Stimulated activated CD4-positive, alpha-beta T cell treated with anti-CD3 and anti-CD28 coated beads, Interleukin-15, amount 100 ng/mL, for 48 hours (primary cell): Measurements from ENCODE around the gene LCLAT1.

Source experiments
- DNase-seq, 2 donors: peaks; one replicate each; pipeline ENCODE4 v3.0.0-alpha.2; 2020; ENCODE audit warnings: low read depth in 2 of 2

The LCLAT1 gene

DNA sequence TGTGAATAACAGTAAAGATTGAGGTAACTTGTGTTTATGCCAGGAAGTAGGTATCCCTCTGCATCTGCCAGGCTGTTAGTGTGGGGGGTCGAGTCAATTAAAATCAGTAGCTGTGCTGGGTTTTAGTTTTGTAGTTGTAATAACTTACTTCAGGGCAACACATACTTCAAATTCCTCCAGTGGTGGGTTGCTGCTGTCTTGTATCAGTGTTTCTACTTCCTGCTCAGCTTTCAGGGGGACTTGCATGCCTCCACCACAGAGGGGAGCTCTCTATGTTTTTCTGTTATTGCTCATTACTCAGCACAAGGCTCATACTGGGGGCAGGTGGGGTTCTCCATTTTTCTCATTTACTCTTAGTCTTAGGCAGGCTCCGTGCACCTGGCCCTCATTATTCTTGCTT lies 223.4 kb downstream of the LCLAT1 start:
- no peak for DNase-seq

GRCh38 chr2:30673127-30673526 lies 226.1 kb downstream of the LCLAT1 start:
- DNase-seq: no peak

- DNase-seq: no peak
These were observed 228.7 kb downstream of the LCLAT1 start for GRCh38 chr2:30675758-30676157.

GRCh38 chr2:30677231-30677630 lies 230.2 kb downstream of the LCLAT1 start:
- DNase-seq: no peak

DNA sequence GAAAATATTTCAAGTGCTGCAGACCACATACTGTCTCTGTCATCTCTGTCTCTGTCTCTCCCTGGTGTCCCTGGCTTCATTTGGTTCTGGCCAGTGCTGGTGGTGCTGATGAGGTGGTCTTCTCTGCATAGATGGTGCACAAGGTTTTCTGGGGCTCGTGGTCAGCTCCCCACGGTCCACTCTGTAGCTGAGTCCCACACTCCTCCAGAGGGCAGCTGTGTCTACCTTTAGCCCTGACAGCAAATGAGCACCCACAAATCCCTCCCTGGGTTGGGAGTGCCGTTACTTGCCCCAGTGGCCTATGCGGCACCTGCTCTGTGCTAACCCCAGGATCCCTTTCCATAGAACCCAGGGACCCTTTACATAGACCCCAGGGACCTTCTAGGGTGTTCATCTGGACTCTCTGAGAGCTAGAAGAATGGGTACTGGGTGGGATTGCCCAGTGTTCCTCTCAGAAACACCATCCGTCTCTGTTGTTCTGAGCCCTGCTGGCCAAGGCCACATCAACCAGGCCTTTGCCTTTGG lies 230.9 kb downstream of the LCLAT1 start:
- no peak for DNase-seq

DNA sequence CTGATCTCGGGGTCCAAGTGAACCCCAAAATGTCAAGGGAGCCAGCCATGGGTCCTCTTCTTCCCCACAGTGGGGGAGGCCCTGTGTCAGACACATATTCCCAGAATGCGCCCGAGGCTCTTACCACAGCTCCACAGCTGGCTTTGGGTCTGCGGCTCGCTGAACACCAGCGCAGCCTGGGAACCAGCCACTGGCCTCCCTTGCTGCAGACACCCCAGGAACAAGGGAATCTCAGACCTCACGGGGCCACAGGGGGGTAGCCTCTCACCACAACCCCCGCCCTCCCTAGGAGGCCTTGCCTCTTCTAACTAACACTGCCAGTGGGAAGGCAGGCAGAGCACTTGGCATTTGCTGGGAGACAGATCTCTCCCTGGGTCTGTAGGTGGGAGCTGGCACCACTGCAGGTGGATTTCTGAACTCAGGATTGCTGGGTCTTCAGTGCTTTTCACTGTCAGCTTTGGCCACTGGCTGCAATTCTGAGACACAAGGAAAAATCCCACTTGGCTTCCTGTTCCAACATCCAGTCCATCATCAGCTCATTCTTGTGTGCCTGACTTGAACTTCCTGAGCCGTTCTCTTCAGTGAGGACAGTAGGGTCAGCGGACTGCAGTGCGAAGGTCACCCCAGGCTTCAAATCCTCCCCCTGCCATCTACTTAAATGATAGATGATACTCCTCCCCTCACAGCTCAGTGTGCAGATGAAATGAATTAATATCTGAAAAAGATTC lies 231.5 kb downstream of the LCLAT1 start:
- no peak for DNase-seq

- DNase-seq: no peak
These were observed 232.5 kb downstream of the LCLAT1 start for GRCh38 chr2:30679426-30680088.

GRCh38 chr2:30680121-30680520 lies 233.1 kb downstream of the LCLAT1 start:
- DNase-seq: no peak

GRCh38 chr2:30681022-30681421 lies 234.0 kb downstream of the LCLAT1 start:
- DNase-seq: no peak

GRCh38 chr2:30683236-30683956 lies 236.3 kb downstream of the LCLAT1 start:
- DNase-seq: no peak

GRCh38 chr2:30684026-30684425 lies 237.0 kb downstream of the LCLAT1 start:
- no peak for DNase-seq

- DNase-seq: no peak
These were observed 237.5 kb downstream of the LCLAT1 start for GRCh38 chr2:30684516-30684915.

DNA sequence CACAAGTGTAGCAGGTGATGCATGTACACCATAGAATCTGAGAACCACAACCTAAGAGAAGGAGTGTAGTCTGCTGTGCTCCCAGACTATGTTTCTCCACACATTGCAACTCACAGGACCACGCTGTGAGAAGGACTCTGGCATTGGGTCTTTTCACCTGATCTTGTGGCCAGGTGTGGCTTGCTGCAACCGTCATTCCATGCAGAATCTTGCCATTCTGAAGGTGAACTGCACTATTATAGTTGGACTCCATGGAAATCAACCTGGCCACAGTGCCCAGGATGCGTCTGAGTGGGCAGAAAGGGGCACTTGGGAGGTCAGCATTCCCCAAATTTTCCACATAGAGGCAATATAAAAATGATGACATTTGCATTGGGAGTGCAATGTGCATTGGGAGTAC lies 237.9 kb downstream of the LCLAT1 start:
- no peak for DNase-seq

DNA sequence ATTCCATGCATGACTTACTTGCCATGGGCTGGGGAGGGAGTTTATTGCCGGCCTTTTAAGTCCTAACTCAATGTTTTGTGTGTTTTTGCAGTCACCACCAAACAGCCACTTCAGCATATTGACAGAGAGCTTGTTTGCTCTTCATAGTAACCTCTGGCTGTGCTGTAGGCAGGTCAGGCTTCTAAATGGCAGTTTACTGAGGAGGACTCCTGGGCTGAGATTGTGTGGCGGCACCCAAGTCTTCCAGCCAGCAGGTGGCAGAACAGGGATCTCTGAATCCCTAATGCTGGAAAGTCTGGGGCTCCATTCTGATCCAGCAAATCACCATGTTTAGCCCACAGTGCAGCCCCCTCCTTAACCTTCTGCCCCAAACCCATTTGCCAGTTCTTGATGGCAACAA lies 239.0 kb downstream of the LCLAT1 start:
- no peak for DNase-seq

DNA sequence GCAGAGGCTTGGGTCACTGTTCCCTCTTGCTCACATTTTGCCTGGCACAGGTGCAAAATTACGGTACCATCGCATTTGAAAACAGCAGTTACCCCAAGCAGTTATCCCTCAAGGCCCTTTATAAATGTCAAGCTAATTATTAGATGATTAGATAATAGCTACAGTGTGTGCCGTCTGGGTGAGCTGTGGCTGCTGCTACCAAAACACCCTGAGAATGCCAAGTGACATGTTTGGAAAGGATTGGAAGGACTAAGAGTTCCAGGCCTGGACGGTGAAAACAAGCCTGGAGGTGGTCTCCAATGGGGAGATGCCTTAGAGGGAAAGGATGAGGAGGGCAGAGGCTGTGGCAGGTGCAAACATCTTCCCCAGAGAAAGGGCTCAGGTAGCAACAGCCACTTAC lies 239.6 kb downstream of the LCLAT1 start:
- no peak for DNase-seq

DNA sequence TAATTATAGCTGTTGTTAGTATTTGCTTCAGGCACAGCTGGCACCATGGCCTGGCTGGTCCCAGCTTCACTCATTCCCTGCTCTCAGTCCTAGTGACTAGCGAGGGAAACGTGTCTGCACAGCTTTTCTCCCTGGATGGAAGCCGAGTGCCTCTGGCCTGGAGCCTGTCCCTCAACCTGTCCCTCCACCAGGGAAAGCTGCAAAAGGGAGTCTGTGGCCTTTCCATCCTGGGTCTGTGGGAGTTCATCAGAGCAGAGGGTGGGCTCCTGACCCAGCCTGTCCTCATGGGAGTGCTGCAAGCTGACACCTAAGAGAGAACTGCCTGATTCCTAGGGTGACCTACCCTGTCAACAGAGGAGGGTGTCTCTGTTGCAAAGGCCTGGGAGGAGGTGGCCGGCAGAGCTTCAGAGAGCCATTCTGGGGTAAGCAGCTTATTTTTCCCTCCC lies 241.9 kb downstream of the LCLAT1 start:
- no peak for DNase-seq

GRCh38 chr2:30689496-30690125 lies 242.6 kb downstream of the LCLAT1 start:
- DNase-seq: no peak

DNA sequence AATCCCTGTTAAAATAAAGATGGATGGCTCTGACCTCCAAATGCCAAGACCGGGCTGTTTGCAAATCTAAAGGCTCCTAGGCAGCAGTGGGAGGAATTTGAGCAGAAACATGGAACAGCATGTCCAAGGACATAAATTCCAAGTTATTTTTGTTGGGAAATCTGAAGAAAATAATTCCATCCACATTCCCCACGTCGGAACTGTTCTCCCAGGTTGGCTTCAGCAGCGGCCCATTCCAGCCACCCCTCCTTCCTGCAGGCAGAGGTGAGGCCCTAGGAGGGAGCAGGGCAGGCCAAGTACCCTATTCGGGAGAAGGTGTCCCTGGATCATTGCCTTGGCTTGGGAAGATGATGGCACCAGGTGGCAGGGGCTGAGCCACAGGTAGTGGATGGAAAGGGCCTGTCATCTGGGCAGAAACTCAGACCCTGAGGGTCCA lies 243.1 kb downstream of the LCLAT1 start:
- DNase-seq: no peak

DNA sequence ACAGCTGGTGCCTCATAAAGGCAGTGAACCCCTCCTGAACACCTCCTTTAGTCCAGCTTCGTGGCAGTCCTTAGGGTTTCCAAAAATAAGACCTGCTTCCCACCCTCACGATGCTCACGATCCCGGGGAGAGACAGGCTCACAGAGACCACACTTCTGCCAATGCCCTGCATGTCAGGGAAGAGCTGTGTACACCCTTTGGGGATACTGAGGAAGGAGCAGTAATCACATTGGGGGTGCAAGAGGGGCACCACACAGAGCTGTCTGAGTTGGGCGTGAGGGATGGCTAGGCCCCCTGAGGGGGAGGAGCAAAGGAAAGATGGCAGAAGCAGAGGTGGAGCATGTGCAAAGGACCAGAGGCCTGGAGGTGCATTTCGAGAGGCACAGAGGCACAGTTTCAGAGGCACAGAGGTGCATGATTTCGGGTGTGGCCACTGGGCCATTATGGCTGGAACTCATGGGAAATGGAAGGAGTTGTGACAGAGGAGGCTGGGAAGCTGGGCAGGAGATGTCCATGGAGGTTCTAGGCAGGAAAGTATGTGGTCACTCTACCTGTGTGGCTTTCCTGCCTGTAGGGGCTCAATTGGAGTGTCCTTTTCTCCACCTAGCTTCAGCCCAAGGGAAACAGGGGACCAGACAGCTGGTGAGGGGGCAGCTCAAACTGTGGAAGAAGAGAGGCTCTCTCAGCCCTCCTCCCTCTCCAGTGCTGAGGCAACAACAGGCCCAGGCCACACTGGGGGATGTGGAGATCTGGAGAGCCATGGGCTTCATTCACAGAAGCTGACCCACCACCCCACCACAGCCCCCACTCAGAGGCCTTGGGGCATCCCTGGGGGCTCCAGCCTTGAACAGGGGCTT lies 244.3 kb downstream of the LCLAT1 start:
- DNase-seq: no peak

DNA sequence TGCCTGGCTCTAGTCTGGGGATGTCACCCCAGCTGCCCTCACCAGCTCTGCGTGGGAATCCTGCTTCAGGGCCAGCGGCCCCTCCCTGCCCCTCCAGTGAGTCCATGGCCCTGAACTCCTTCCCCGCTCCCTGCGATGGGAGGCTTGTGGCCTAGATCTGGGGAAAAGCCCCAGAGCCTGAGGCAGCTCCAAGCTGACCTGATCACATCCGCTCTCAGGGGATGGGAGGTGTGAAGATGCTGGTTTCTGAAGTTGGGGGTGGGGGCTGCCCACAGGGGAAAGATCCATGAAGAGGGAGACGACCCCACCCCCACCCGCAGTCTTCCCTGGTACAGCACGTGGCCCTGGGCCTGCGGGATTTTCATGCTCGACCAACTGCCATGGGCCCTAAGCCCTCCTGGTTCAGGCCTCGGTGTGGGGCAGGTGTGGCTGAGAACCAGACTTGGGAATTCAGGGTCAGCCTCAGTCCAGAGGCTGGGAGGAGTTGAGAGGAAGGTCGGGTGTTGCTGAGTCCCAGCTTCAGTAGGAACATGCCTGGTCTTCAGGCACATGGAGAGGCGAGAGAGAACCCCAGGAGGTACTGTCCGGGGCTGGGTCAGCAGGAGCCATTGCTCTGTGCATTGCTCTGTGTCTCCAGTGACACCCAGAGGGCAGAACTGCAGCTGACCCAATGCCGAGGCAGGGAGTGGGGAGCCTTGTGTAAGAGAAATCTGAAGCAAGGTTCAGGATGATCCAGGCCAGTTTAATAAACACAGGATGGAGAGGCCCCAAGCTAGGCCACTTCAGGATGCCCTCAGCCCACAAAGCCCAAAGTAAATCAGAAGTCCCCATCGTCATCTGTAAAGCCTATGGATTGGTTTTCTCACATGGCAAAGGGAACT lies 245.1 kb downstream of the LCLAT1 start:
- no peak for DNase-seq
